HG02763 (cell line): ENCODE measurements around the gene YLPM1.
"Not testable (repeated sequence)": the region's sequence is repeated elsewhere in the genome, so short reads cannot be mapped to it uniquely, and the experiment has no call there.

Source experiments
- ATAC-seq: cut with Tn5 transposase; IDR thresholded peaks from one replicate; pipeline ENCODE4 v1.9.1; 2021; ENCODE audit warnings: mild to moderate bottlenecking, moderate library complexity; ENCODE audit not compliant: unreplicated experiment

YLPM1 gene, protein sequence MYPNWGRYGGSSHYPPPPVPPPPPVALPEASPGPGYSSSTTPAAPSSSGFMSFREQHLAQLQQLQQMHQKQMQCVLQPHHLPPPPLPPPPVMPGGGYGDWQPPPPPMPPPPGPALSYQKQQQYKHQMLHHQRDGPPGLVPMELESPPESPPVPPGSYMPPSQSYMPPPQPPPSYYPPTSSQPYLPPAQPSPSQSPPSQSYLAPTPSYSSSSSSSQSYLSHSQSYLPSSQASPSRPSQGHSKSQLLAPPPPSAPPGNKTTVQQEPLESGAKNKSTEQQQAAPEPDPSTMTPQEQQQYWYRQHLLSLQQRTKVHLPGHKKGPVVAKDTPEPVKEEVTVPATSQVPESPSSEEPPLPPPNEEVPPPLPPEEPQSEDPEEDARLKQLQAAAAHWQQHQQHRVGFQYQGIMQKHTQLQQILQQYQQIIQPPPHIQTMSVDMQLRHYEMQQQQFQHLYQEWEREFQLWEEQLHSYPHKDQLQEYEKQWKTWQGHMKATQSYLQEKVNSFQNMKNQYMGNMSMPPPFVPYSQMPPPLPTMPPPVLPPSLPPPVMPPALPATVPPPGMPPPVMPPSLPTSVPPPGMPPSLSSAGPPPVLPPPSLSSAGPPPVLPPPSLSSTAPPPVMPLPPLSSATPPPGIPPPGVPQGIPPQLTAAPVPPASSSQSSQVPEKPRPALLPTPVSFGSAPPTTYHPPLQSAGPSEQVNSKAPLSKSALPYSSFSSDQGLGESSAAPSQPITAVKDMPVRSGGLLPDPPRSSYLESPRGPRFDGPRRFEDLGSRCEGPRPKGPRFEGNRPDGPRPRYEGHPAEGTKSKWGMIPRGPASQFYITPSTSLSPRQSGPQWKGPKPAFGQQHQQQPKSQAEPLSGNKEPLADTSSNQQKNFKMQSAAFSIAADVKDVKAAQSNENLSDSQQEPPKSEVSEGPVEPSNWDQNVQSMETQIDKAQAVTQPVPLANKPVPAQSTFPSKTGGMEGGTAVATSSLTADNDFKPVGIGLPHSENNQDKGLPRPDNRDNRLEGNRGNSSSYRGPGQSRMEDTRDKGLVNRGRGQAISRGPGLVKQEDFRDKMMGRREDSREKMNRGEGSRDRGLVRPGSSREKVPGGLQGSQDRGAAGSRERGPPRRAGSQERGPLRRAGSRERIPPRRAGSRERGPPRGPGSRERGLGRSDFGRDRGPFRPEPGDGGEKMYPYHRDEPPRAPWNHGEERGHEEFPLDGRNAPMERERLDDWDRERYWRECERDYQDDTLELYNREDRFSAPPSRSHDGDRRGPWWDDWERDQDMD (N-terminal part only)

DNA sequence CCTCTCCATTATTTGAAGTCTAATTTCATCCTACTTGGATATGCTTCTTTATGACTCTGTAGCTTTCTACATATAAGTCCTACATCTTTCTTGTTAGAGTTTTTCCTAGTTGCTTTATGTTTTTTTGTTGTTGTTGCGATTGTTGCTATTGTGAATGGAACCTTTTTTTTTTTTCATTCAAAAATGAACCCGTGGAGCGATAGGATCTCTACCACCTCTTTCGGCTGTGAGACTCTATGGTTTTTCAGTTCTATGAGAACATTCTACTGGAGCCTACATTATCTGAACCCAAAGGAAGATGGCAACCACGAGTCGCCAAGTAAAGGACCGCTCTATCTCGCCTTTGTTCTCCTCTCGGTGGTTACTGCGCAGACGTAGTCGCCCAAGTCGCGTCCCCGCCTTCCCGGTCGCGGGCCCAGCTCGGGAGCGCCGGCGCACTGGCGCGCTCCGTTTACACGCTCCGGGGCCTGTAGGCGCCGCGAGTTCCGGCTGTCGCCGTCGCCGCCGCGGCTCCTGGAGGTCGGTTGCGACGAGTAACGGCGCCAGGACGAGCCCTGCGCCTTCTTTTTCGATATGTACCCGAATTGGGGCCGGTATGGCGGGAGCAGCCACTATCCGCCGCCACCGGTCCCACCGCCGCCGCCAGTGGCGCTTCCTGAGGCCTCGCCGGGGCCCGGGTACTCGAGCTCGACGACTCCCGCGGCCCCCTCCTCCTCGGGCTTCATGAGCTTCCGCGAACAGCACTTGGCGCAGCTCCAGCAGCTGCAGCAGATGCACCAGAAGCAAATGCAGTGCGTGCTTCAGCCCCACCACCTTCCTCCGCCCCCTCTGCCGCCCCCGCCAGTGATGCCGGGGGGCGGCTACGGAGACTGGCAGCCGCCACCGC lies at the start of gene YLPM1:
YLPM1 (plus strand) TSS at position 400 of the 886 bp plus-strand sequence; CDS start at position 574, 174 bp downstream.
- ATAC-seq: peak; percentile 95

DNA sequence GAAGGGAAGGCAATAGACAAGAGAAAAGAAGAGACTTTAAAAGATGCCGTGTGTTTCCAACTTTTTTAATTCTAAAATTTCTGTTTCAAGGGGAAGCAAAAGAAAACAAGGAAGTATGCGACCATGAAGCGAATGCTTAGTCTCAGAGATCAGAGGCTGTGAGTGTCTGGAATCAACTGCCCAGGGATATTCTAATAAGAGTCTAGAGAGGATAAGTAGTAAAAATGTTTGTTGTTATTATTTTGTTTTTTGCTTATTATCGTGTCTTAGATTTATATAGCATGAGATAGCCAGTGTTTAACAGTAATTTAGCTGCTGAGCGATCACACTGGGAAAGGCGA lies 49.8 kb upstream of the YLPM1 start:
- ATAC-seq: no peak

DNA sequence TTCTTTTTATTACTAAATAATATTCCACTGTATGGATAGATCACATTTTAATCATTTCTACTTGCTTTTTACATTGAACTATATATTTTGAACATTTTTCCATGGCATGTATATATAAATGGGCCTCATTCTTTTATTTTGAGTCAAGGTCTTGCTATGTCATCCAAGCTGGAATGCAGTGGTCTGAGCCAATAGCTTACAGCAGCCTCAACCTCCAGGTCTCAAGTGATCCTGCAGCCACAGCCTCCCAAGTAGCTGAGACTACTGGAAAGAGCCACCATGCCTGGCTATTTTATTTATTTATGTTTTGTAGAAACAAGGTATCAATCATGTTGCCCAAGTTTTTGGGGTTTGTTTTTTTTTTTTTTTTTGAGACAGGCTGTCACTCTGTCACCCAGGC lies 42.6 kb upstream of the YLPM1 start:
- ATAC-seq: no peak

GRCh38 chr14:74723134-74723533 lies 40.0 kb upstream of the YLPM1 start:
- ATAC-seq: no peak

GRCh38 chr14:74732387-74732786 lies 30.7 kb upstream of the YLPM1 start:
- no peak for ATAC-seq

GRCh38 chr14:74733221-74733620 lies 29.9 kb upstream of the YLPM1 start:
- no peak for ATAC-seq

GRCh38 chr14:74735125-74735524 lies 28.0 kb upstream of the YLPM1 start:
- ATAC-seq: no peak

GRCh38 chr14:74737753-74738325 lies 25.3 kb upstream of the YLPM1 start:
- ATAC-seq: no peak

- ATAC-seq: no peak
These were observed 23.7 kb upstream of the YLPM1 start for GRCh38 chr14:74739293-74740030.

- ATAC-seq: no peak
These were observed 15.9 kb upstream of the YLPM1 start for GRCh38 chr14:74747237-74747636.

DNA sequence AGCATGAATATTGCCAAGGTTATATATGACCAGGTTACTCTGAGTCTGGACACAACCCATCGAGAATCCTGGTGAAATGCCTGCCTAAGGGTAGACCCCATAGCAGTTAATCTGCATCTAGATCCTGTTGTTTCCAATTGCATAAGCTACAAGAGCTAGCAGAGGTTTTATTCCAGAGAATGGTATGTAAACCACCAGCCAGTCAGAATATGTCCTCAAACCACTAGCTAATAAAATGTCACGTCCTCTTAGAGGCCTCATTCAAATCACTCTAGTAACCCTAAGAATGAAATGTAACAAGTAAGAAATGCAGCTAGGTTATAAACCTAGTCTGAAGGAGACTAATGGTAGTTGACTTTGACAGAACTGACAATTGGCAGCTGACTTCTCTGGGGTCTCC lies 9.0 kb upstream of the YLPM1 start:
- no peak for ATAC-seq

DNA sequence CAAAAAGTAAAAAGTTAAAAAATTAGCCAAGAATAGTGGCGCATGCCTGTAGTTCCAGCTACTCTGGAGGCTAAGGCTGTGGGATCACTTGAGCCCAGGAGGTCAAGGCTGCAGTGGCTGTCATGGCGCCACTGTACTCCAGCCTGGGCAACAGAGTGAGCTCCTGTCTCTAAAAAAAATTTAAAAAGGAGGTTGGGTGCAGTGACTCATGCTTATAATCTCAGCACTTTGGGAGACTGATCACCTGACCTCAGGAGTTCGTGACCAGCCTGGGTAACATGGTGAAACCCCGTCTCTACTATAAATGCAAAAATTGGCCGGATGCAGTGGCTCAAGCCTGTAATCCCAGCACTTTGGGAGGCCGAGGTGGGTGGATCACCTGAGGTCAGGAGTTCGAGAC lies 8.2 kb upstream of the YLPM1 start:
- no peak for ATAC-seq

GRCh38 chr14:74756326-74756725 lies 6.8 kb upstream of the YLPM1 start:
- ATAC-seq: no peak

- not testable (repeated sequence) for ATAC-seq
These were observed 4.6 kb upstream of the YLPM1 start for GRCh38 chr14:74758505-74758904.

- no peak for ATAC-seq
These were observed 851 bp downstream of the YLPM1 start for GRCh38 chr14:74763803-74764531.

DNA sequence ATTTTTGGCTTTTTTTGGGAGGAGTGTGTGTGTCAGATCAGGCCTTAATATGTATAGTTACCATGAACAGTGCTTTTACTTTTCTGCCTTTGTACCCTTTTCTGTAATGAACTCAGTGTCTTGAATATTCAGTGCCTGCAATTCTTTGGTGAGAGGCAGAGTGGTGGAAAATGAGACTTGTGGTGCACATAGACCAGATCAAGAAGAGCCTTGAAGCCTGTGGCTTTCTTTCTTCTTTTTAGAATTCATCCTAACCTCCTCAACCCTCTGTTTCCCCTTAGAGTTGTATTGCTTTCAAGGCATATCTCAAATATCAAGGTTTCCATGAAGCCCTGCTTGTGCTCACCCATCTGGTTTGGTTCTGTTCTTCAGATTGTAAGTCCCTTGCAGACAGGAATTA lies 2.6 kb downstream of the YLPM1 start:
- ATAC-seq: no peak

DNA sequence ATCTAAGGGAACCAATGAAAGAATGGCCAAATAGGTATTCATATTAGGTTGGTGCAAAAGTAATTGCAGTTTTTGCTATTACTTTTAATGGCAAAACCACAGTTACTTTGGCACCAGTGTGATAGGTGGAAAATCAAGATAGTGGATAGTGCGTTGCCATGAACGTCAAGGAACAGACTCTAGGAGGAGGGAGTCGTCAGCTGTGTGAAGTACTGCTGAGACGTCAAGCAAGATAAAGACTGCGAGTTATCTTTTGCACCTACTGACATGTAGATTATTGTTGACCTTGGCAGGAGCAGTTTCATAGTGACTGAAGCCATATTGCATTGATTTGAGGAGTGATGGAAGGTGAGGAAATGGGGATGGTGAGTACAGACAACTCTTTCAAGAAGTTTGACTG lies 8.3 kb downstream of the YLPM1 start:
- ATAC-seq: no peak

DNA sequence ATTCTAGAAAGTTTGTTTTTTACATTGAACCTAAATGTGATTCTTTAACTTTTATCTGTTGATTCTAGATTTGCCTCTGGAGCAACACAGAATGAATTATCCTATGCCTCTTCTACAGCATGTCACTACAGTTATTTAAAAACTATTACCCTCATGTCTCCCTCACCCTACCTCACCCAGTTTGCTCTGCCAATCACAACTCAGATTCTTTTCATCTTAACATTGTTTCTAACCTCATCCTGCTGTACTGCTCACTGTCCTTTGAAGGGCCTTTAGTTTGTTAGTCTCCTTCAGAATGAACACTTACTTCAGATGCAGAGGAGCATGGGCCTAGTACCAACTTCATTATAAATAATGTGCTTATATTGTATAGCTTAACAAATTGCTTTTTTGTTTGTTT lies 21.5 kb downstream of the YLPM1 start:
- no peak for ATAC-seq
